Measurements from ENCODE around the gene DEFB124.
A peak's percentile ranks its signal among the peaks of the same experiment; 100 is the strongest.
"Not testable (repeated sequence)": the region's sequence is repeated elsewhere in the genome, so short reads cannot be mapped to it uniquely, and the experiment has no call there.

The DEFB124 gene

DNA sequence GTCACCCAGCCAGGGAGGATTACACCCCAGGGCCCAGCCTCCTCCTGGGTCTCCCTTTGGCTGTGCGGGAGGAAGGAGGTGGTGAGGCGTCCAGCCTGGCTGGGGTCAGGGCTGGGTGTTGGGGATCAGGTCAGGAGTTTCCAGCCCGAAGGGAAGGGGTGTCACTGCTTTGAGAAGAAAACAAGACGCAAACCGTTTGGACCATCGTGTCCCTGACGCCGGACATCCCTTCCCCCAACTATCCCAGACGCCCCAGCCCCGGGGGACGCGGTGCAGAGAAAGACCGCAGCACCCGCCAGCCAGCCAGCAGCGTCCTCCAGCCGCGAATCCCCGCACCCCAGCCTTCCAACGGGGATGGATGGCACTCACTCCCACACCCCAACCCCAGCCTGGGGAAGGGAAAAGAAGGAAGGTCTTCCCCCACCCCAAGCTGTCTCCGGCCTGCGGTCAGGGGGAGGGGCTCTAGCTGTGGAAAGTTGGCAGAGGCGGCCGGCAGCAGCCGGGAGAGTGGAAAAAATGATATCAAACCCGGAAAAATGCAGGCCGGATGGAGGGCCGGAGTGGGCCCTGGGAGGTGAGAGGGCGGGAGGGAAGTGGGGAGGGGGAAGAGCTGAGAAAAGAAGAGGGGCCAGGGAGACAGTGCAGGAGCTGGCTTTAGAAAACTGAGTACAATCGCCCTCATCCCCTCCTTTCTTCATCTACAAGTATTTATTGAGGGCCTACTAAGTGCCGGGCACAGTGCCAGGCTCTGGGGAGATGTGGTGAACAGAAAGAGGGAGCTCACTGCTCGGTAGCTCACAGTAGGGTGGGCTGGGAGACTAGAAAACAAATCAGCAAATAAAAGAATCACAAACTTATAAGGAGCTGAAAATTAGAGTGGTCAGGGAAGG is 10.8 kb upstream of the DEFB124 start:
- peak; percentile 93 for DNase-seq

DNA sequence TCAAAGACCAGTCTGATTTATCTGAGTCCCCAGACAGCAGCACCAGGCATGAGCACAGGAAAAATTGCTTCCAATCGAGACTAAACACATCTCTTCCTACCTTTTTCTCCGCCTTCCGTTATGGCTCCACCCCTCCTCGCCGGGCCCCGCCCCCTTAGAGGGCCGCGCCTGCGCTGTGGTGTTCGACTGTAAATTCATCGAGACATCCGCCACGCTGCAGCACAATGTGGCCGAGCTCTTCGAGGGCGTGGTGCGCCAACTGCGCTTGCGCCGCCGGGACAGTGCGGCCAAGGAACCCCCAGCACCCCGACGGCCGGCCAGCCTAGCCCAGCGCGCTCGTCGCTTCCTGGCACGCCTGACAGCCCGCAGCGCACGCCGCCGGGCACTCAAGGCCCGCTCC is 9.1 kb upstream of the DEFB124 start:
- peak; percentile 79 for DNase-seq

DNA sequence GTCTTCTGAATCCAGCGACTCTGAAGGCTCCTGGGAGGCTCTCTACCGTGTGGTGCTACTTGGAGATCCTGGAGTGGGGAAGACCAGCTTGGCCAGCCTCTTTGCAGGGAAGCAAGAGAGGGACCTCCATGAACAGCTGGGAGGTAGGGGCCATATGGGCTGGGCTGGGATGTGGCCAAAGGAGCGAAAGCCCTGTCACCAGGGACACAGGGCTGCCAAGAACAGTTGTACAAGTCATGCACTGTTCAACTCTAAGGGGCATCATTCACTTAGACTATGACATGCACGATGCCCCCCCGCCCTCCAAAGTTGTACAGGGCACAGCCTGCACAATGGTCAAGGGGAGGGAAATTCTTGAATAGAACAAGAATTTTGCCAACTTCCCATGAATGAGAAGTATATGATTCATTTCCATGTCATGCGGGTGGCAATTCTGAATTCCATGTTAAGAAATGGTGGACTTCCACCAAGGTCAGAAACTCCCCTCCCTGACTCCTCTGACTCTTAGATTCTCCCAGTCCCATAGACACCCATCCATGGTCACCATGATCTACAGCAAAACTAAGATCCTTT is 1.8 kb upstream of the DEFB124 start:
- DNase-seq: no peak

DNA sequence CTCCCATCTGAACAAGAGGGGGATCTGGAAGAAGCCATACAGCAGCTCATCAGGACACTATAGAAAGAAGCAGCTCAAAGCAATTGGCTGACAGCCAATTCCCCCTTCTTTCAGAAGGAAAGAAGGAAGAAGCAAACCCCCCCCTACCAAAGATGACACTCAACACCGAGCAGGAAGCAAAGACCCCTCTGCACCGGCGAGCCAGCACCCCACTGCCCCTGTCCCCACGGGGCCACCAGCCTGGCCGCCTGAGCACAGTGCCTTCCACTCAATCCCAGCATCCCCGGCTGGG is 1.3 kb upstream of the DEFB124 start:
- no peak for DNase-seq

DNA sequence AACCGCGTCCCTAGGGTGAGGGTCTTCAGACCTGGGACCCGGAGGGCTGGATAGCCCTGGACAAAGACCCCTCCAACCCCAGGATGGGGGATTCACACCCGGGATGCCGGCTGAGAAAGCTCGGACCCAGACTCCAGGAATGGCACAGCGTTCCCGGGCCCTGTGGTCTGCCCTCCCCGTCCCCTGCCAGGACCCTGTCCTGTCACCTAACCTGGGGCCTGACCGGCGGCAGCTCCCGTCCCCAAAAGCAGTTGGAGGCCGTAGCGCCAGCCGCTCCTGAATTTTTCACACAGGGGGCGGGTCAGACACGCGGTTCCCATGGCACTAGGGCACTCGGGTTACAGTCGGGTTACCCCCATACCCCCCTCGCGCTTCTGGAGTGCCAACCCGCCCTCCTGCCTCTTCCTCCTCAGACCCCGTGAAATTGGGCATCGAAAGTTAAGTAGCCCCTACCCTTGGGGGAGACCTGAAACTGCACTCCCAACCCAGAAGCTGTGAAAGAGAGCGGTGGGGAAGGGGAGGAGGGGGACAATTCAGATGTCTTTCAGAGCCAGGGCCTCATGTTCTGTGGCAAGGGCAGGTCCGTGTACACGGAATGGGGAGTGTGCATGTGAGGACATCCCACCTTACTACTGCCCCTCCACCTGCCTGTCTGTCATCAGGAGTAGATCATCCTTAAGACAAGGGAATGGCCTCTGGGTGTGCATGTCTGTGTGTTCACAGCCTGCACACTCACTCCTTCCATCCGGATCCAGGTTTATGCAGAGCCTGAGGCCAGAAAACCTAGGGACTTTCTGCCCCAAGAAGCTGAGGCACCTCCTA is 756 bp upstream of the DEFB124 start:
- no peak for DNase-seq

DNA sequence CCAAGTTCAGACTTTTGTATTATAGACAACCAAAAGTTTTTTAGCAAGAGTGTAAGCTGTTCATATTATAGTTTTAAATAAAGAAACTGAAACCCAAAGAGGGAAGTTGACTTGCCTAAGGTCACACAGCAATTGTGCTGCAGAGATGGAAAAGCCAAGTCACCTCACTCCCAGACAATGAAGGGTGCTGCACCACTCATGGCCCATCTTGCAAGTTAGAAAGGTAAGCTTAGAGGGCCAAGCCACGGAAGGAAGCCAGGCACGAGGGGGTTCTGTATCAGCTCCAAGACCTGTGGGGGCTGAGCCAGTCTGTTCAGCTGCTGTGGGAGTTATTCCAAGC is 860 bp downstream of the DEFB124 start:
- DNase-seq: no peak

DNA sequence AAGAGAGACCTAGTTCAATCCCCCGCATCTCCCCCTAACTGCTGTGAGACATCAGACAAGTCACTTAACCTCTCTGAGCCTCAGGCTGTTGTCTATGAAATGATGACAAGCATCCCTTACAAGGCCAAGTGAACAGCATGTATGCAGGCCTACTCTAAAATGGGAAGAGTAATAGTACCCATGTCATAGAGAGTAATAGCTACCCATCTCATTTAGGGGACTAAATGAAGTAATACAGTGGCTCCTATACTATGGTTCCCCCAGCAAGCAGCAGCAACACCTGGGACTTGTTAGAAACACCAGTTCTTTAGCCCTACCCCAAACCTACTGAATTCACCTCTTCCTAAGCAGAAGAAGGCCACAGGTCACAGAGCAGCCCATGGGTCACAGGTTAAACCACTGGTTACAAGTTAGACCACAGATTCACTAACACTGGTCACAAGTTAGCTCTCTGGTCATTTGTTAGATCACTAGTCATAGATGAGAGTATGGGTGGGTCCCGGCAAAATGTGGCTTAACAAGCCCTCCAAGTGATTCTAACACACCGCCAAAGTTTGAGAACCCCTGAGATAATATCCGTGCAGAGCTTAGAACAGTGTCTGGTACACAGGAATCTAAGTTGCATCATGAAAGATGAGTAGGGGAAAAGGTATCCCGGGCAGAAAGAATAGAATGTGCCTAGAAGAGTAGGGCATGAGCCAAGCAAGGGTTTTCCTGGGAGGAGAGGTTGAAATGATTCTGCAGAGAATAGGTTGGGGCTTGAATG is 1.4 kb downstream of the DEFB124 start:
- no peak for DNase-seq

DNA sequence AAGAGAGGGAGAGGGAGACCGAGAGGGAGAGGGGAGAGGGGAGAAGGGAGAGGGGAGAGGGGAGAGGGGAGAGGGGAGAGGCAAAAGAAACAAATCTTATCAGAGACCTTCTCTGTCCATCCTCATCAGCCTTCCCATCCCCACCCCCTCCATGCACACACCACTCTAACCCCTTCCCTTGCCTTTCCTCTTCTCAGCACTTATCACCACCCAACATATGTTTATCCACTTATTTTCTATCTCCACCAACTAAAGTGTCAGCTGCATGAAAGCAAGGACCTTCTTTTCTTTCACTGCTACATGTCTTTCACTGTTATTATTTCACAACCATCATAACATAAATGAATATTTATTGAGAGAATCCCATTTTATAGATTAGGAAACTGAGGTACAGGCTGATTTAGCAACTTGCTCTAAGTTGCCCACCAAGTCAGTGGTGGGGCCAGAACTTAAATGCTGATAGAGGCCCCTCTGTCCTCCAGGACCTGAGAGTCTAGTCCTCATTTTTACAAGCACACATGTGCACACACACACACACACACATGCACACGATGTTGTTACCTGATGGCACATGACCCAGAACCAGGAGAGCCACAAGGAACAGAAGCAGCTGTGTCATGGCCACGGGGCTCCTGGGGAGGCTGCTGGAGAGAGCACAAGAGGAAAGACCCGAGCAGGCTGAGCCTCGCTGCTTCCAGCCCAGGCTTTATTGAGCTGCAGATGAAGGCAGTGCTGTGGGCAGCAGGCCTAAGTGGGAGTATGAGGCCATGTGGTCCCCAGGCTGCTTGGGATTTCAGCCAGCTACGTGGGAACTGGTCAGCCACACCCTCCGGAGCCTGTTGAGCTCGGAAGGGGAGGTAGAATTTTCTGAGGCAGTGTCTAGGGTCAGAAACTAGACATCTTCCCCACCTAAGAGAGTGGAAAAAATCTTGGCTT is 2.3 kb downstream of the DEFB124 start:
- peak; percentile 50 for DNase-seq

DNA sequence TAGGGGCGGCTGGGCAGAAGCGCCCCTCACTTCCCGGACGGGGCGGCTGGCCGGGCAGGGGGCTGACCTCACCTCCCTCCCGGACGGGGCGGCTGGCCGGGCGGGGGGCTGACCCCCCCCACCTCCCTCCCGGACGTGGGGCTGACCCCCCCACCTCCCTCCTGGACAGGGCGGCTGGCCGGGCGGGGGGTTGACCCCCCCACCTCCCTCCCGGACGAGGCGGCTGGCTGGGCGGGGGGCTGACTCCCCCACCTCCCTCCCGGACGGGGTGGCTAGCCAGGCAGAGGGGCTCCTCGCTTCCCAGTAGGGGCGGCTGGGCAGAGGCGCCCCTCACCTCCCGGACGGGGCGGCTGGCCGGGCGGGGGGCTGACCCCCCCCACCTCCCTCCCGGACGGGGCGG is 4.0 kb downstream of the DEFB124 start:
- not testable (repeated sequence) for DNase-seq

DNA sequence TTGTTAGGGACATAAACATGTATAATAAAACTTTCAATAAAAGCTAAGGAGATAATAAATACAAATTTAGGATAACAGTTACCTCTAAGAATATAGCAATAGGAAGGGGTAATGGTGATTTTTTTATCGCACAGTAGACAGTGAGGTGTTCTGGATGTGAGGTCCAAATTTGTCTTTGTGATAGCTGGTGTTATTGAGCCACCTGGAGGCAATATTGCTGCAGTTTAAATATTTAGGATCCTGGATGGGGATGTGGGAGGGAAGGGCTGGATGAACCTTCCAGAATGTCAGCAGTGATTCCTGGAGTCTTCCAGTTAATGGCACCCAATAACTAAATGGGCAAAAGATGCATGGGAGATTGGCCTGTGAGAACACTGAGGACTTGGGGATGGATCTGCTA is 20.6 kb downstream of the DEFB124 start:
- DNase-seq: no peak

DNA sequence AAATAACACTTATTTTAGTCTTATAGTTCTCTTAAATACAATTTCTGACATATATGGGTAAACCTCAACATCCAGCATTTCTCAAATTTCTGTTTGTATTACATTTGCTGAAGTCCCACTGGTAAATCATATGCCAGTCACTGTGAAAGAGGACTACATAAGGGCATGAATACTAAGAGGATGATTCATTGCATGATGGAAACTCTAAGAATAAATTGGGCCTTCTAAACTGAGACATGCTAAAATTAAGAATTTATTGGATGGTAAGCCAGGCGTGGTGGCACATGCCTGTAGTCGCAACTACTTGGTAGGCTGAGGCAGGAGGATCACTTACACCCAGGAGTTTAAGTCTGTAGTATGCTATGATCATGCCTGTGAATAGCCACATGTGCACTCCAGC is 22.4 kb downstream of the DEFB124 start:
- no peak for DNase-seq

DNA sequence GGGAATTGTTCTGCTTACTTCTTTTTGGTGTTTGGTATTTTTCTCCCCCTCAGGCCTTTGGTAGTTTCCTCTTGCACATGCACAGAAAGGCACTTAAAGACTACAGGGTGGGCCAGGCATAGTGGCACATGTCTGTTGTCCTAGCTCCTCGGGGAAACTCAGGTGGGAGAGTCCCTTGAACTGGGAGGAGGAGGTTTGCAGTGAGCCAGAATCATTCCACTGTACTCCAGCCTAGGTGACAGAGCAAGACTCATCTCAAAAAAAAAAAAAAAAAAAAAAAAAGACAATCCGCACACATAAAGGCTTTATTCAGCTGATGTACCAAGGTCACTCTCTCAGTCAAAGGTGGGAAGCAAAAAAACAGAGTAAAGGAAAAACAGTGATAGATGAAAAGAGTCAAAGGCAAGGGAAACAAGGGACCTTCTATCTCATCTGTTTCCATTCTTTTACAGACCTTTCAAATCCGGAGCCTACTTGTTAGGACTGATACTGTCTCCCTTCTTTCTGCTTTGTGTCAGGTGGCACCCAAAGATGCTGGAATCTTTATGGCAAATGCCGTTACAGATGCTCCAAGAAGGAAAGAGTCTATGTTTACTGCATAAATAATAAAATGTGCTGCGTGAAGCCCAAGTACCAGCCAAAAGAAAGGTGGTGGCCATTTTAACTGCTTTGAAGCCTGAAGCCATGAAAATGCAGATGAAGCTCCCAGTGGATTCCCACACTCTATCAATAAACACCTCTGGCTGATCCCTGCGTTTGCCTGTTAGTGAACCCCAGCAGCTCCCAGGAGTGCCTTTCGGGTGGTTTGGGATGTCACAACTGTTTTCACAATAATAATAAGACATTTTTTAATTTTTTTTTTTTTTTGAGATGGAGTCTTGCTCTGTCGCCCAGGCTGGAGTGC is 25.2 kb downstream of the DEFB124 start:
- DNase-seq: no peak

DNA sequence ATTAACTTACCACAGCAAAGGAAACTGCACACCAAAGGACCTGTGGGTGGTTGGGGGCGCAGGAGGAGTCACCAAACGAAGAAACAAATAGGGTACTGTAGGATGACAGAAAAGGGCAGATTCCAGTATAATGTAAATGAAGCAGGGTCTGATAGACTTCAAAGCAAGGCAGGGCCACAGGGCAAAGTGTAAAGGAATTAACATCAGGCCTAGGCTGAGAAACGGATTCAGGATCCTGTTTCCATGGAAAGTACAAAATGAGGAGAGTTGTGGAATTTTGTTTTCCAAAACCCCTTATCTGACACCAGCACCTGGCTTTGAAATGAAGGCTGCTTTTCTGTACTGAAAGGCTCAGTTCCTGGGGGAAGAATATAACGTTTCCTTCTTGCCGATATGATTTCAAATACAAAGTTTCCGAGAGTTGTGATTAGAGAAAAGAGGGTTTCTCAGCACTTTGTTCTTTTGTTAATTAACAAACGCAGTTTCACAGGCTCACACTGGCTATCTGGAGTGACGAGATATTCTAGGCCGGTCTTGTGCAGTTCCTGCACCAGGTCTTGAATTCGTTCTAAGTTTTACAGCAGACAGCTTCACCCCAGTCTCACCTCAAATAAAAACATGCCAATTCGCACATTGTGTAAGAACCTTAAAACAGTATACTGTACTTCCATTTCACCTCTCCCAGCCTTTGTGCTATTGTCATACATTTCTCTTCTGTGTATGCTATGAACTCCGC is 28.7 kb downstream of the DEFB124 start:
- no peak for DNase-seq

DNA sequence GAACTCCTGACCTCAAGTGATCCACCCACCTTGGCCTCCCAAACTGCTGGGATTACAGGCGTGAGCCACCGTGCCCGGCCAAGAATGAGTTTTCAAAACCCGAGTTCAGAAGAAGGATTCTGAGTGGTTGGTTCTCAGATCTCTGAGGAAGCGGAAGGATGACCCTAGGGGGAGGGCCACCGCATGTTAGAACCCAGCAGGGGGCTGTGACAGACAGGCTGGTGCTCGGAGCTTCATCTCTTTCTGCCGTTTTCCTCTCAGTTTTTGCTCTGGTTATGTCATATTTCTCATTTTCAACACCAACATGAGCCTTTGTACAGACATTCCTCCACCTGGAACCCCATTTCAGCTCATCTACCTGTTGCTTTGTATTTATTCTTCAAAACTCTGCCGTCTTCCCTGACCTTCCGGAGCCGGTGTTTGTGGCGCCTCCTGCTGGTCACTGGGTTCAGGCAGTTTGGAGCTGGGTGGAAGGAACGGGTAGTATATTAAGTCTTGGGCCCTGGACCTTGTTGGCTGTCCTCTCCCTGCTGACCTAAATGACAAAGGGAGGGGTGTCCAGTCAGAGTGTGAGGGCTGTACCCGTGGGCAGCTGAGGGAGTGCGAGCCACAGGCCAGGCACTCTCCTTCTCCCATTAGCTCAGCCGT is 34.8 kb downstream of the DEFB124 start, which contains the start of gene DEFB123:
Gene DEFB123, plus strand, starts transcription at position 621 of the 648 bp plus-strand sequence. CDS start 67 bp downstream, outside the sequence.
- DNase-seq: no peak

DNA sequence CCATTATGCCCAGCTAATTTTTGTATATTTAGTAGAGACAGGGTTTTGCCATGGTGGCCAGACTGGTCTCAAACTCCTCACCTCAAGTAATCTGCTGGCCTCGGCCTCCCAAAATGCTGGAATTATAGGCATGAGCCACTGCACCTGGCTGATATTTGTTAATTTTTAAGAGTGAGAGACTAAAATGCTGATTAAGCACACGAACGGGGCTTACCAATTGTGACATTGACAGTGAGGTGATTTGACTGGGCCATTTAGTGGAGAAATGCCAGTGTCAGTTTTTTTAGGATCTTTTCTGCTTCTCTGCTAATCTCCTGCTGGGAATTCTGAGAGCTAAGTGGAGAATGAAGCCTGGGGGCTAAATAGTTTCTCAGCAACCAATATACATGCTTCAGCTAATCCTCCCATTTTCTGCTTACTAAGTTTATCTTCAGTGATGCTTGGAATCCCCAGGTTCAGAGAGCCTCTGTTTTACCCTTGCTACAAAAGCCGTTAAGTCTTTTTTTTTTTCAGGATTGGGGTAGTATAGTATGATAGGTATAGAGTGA is 44.3 kb downstream of the DEFB124 start:
- DNase-seq: no peak

DNA sequence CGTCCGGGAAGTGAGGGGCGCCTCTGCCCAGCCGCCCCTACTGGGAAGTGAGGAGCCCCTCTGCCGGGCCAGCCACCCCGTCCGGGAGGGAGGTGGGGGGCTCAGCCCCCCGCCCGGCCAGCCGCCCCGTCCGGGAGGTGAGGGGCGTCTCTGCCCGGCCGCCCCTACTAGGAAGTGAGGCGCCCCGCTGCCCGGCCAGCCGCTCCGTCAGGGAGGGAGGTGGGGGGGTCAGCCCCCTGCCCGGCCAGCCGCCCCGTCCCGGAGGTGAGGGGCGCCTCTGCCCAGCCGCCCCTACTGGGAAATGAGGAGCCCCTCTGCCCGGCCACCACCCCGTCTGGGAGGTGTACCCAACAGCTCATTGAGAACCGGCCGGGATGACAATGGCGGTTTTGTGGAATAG is 47.4 kb downstream of the DEFB124 start:
- not testable (repeated sequence) for DNase-seq

DNA sequence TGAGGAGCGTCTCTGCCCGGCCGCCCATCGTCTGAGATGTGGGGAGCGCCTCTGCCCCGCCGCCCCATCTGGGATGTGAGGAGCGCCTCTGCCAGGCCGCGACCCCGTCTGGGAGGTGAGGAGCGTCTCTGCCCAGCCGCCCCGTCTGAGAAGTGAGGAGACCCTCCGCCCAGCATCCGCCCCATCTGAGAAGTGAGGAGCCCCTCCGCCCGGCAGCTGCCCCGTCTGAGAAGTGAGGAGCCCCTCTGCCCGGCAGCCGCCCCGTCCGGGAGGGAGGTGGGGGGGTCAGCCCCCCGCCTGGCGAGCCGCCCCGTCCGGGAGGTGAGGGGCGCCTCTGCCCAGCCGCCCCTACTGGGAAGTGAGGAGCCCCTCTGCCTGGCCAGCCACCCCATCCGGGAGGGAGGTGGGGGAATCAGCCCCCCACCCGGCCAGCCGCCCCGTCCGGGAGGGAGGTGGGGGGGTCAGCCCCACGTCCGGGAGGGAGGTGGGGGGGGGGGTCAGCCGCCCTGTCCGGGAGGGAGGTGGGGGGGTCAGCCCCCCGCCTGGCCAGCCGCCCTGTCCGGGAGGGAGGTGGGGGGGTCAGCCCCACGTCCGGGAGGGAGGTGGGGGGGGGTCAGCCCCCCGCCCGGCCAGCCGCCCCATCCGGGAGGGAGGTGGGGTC is 47.9 kb downstream of the DEFB124 start:
- DNase-seq: not testable (repeated sequence)

DNA sequence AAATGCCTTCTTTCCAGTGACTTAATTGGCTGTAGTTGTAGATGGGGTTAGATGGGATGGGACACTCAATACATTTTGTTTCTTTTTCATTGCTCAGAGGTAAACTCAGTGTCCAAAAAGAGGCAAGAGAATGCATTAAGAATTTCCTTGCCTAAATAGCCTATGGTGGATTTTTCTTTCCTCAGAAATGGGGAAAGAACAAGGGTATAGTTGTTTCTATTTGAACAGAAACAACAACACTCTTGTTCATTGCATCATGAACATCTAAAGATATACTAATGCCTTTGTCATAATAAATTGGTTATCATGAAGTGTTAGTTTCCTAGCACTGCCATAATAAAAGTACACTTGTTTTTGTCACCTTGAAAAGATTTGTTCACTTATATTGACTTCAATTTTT is 49.1 kb downstream of the DEFB124 start:
- DNase-seq: no peak

DNA sequence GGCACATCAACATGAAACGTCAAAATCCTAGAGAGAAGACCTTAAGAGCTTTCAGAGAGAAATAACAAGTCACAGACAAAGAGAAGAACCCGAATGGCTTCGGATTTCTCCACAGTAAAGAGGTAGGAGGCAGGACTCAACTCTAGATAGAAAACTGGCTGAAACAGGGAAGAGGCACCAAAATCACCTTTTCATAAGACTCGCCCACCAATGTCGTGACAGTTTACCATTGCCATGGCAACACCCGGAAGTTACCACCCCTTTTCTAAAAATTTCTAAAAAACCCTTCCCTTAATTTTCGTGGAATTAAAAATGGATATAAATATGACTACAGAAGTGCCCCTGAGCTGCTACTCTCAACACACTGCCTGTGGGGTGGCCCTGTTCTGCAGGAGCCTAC is 56.6 kb downstream of the DEFB124 start:
- no peak for DNase-seq

Data from left hindlimb (tissue), 1 donor.